Caki2 (cell line): ENCODE measurements around the gene MAPK14. TPM values are rescaled to one million over a fixed set of nuclear protein-coding genes. Genes with fewer than 3 reads are reported as not detected.

Experiments
- DNase-seq: peaks from one replicate; pipeline ENCODE4 v3.0.0-alpha.2; 2015; ENCODE audit warnings: low read depth
- in situ Hi-C: cut with HindIII; loops from 2 replicates; pipeline ENCODE4 v1.10.0; 2016; ENCODE audit warnings: low sequenced_read_pairs, low pct_unique_long_range_greater_than_20kb, mixed read lengths
- total RNA-seq: library from RNA; depleted of rRNA; stranded (reverse); fragments of >200 nt; shearing (Covaris generic); gene quantifications from 2 replicates; pipeline ENCODE4 v1.2.3, GENCODE V29; 2014; ENCODE audit warnings: low replicate concordance

MAPK14 gene
- total RNA-seq, 1 experiment from 2014 or later = 27.0 TPM

- in situ Hi-C loops = no loop called here
- no peak for DNase-seq
Observed at GRCh38 chr6:36063318-36064060, 35.9 kb downstream of the MAPK14 start.

- in situ Hi-C loops = no loop called here
- no peak for DNase-seq
Observed at GRCh38 chr6:36064770-36065396, 37.3 kb downstream of the MAPK14 start.

- in situ Hi-C loops = no loop called here
- DNase-seq = no peak
Observed at GRCh38 chr6:36065916-36066315, 38.3 kb downstream of the MAPK14 start.

- in situ Hi-C loops = no loop called here
- DNase-seq = no peak
Observed at GRCh38 chr6:36066817-36067216, 39.2 kb downstream of the MAPK14 start.

- in situ Hi-C loops = no loop called here
- DNase-seq = no peak
Observed at GRCh38 chr6:36067374-36068011, 39.9 kb downstream of the MAPK14 start.

- DNase-seq = no peak
- in situ Hi-C loops = no loop called here
Observed at GRCh38 chr6:36068012-36068392, 40.4 kb downstream of the MAPK14 start.

GRCh38 chr6:36068586-36068985, 41.0 kb downstream of the MAPK14 start:
- DNase-seq = no peak
- in situ Hi-C loops = no loop called here

- in situ Hi-C loops = no loop called here
- no peak for DNase-seq
Observed at GRCh38 chr6:36069573-36069972, 42.0 kb downstream of the MAPK14 start.

- in situ Hi-C loops = no loop called here
Observed at GRCh38 chr6:36070252-36070651, 42.6 kb downstream of the MAPK14 start.

GRCh38 chr6:36071281-36071680, 43.7 kb downstream of the MAPK14 start:
- in situ Hi-C loops = no loop called here
- no peak for DNase-seq

More at GRCh38 chr6:36070252-36070651, 42.6 kb downstream of the MAPK14 start:
- no peak for DNase-seq

GRCh38 chr6:36071714-36072113, 44.1 kb downstream of the MAPK14 start:
- in situ Hi-C loops = no loop called here
- DNase-seq = no peak

GRCh38 chr6:36072681-36073080, 45.1 kb downstream of the MAPK14 start:
- no peak for DNase-seq
- in situ Hi-C loops = no loop called here

- in situ Hi-C loops = no loop called here
- no peak for DNase-seq
Observed at GRCh38 chr6:36073587-36073986, 46.0 kb downstream of the MAPK14 start.

- DNase-seq = no peak
- in situ Hi-C loops = no loop called here
Observed at GRCh38 chr6:36075656-36076055, 48.0 kb downstream of the MAPK14 start.

GRCh38 chr6:36076178-36077063, 48.8 kb downstream of the MAPK14 start:
- in situ Hi-C loops = no loop called here
- no peak for DNase-seq

- in situ Hi-C loops = no loop called here
- no peak for DNase-seq
Observed at GRCh38 chr6:36078159-36078558, 50.6 kb downstream of the MAPK14 start.

GRCh38 chr6:36079601-36080000, 52.0 kb downstream of the MAPK14 start:
- in situ Hi-C loops = no loop called here
- no peak for DNase-seq

- in situ Hi-C loops = no loop called here
- DNase-seq = no peak
Observed at GRCh38 chr6:36082318-36082717, 54.7 kb downstream of the MAPK14 start.

GRCh38 chr6:36083446-36083845, 55.8 kb downstream of the MAPK14 start:
- no peak for DNase-seq
- in situ Hi-C loops = no loop called here
